Gastroesophageal sphincter (tissue), 4 donors: ENCODE data around the gene SLC38A1. TPM values are rescaled to one million over a fixed set of nuclear protein-coding genes. Genes with fewer than 3 reads are reported as not detected.
A peak's percentile ranks its signal among the peaks of the same experiment; 100 is the strongest.
"Not testable (repeated sequence)": the region's sequence is repeated elsewhere in the genome, so short reads cannot be mapped to it uniquely, and the experiment has no call there.

Experiments
- ATAC-seq: fragments of 150-250 bp; one replicate; pipeline ENCODE4 v1.9.1; 2016; ENCODE audit warnings: mild to moderate bottlenecking, moderate library complexity
- H3K27ac ChIP-seq, 4 donors: fragments of 200-600 bp; sonication (generic) in 3 of 4; 1 replicate in 3 of 4; 2 replicates in 1 of 4; pipeline ENCODE4 v1.5.1; 2016 to 2019
- H3K27me3 ChIP-seq: fragments of 200-600 bp; sonication (generic); one replicate; pipeline ENCODE4 v1.5.1; 2019
- H3K36me3 ChIP-seq, 2 donors: fragments of 200-600 bp; sonication (generic); one replicate each; pipeline ENCODE4 v1.5.1; 2019; ENCODE audit warnings: control low read depth in 1 of 2
- H3K4me1 ChIP-seq, 3 donors: fragments of 200-600 bp; sonication (generic); 1 replicate in 2 of 3; 2 replicates in 1 of 3; pipeline ENCODE4 v1.5.1; 2016 to 2019; ENCODE audit warnings: control low read depth in 2 of 3
- H3K4me3 ChIP-seq, 2 donors: fragments of 200-600 bp; sonication (generic); one replicate each; pipeline ENCODE4 v1.5.1; 2019; ENCODE audit warnings: mild to moderate bottlenecking in 1 of 2, moderate library complexity in 1 of 2
- H3K9me3 ChIP-seq, 3 donors: fragments of 200-600 bp; sonication (generic); one replicate each; pipeline ENCODE4 v1.5.1; 2017 to 2019; ENCODE audit warnings: control low read depth in 2 of 3
- CTCF ChIP-seq, 4 experiments: fragments of 200-600 bp in 2 of 4; fragments of 450-650 bp in 2 of 4; sonication (generic) in 1 of 4; IDR thresholded peaks; one replicate each; pipeline ENCODE4 v1.5.1; 2017 to 2019; ENCODE audit warnings: antibody characterized with exemption in 4 of 4, mild to moderate bottlenecking in 2 of 4, moderate library complexity in 2 of 4
- EP300 ChIP-seq: sonication (generic); formaldehyde crosslinking; IDR thresholded peaks from one replicate; pipeline ENCODE4 v1.6.1; 2017; ENCODE audit warnings: antibody characterized with exemption, mild to moderate bottlenecking
- POLR2A ChIP-seq, 2 donors: fragments of 450-650 bp; IDR thresholded peaks; one replicate each; pipeline ENCODE4 v1.6.1; 2017; ENCODE audit warnings: antibody characterized with exemption in 2 of 2, mild to moderate bottlenecking in 2 of 2, moderate library complexity in 1 of 2
- POLR2AphosphoS5 ChIP-seq: sonication (generic); formaldehyde crosslinking; IDR thresholded peaks from one replicate; pipeline ENCODE4 v1.6.1; 2017; ENCODE audit warnings: antibody characterized with exemption
- WGBS, 2 donors: methylation state at CpG; one replicate each; pipeline ENCODE4 v1.1.5; 2018; ENCODE audit warnings: low coverage in 1 of 2; 5-methylcytosine and 5-hydroxymethylcytosine counted together
- total RNA-seq, 4 donors: library from RNA; depleted of rRNA; stranded (reverse); fragments of >200 nt; gene quantifications; one replicate each; pipeline ENCODE4 v1.1.0, GENCODE V29; 2016

SLC38A1 gene
- total RNA-seq, 4 donors from 2014 or later: 175 to 273 (median 195) TPM

GRCh38 chr12:46300910-46301309 is 32.1 kb upstream of the SLC38A1 start:
- ATAC-seq: no peak
- TF ChIP-seq EP300 (no peak), POLR2A (IDR thresholded peaks at IDR 0.05) (no peak), POLR2AphosphoS5 (no peak), CTCF (IDR thresholded peaks at IDR 0.05) (no peak)
- no peaks in the 10 kb centered on the region for H3K27me3 ChIP-seq
- H3K27ac ChIP-seq: no peak overlapping the region
- no peak overlapping the region for H3K4me3 ChIP-seq
- 43 to 57% methylated on average over 2 to 3 of the region's 3 CpGs for WGBS, 2 donors
- no peaks in the 10 kb centered on the region for H3K9me3 ChIP-seq
- no peaks in the 10 kb centered on the region for H3K36me3 ChIP-seq
- H3K4me1 ChIP-seq: peaks cover 0 to 13% (median 8%) of the 10 kb centered on the region in 3 donors

DNA sequence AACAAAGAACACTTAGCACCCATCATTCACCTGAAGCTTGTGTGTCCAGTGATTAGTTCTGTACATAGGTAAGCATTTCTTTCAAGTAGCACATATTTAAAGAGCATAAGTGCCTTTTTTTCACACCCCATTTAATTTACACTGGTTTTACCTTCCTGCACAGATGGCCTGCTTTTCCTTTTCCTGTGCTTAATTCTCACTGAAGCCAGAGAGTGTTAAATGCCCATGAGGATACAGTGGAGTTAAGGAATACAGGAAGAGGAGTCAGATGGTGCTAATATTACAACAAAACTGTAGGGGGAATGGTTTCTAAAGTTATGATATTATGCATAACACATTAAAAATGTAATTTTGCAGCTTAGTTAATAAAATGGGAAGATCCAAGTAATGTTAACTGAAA is 31.0 kb upstream of the SLC38A1 start:
- Histone ChIP-seq H3K27ac (no peak overlapping the region), H3K27me3 (no peaks in the 10 kb centered on the region), H3K4me3 (no peak overlapping the region), H3K36me3 (no peaks in the 10 kb centered on the region), H3K9me3 (no peaks in the 10 kb centered on the region), H3K4me1 (peaks cover 0 to 13% (median 8%) of the 10 kb centered on the region in 3 donors)
- ATAC-seq: no peak
- no peak for TF ChIP-seq EP300
- TF ChIP-seq POLR2A (IDR thresholded peaks at IDR 0.05): no peak
- TF ChIP-seq CTCF (IDR thresholded peaks at IDR 0.05): no peak
- no peak for TF ChIP-seq POLR2AphosphoS5

- TF ChIP-seq POLR2AphosphoS5 (no peak), EP300 (no peak), CTCF (IDR thresholded peaks at IDR 0.05) (no peak), POLR2A (IDR thresholded peaks at IDR 0.05) (no peak)
- WGBS, 2 donors: 89 to 92% methylated on average over 2 of the region's 2 CpGs
- Histone ChIP-seq H3K4me1 (peaks cover 0 to 4% (median 1%) of the 10 kb centered on the region in 3 donors), H3K27ac (no peak overlapping the region), H3K27me3 (no peaks in the 10 kb centered on the region), H3K9me3 (no peaks in the 10 kb centered on the region), H3K4me3 (no peak overlapping the region), H3K36me3 (no peaks in the 10 kb centered on the region)
- no peak for ATAC-seq
These were observed 29.4 kb upstream of the SLC38A1 start for GRCh38 chr12:46298261-46298660.

DNA sequence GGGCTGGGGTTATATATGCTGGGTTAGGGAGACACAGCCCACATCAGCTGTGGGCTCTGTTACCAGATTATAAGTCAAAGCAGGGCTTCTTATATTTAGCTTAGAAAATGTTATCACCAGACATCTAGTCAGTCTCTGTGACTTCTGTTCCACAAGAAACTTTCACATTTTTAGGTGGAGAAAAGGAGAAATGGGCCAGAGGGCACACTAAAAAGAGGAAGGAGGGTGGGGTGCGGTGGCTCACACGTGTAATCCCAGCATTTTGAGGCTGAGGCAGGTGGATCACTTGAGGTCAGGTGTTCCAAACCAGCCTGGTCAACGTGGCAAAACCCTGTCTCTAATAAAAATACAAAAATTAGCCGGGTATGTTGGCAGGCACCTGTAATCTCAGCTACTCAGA is 28.0 kb upstream of the SLC38A1 start:
- Histone ChIP-seq H3K9me3 (no peaks in the 10 kb centered on the region), H3K4me3 (no peak overlapping the region), H3K27ac (no peak overlapping the region), H3K36me3 (no peaks in the 10 kb centered on the region), H3K4me1 (peaks cover 0 to 4% (median 0%) of the 10 kb centered on the region in 3 donors), H3K27me3 (no peaks in the 10 kb centered on the region)
- ATAC-seq: no peak
- 83% methylated on average over 2 of the region's 4 CpGs; no CpG with 5 or more reads in 1 of the 2 donors for WGBS, 2 donors
- TF ChIP-seq POLR2A (IDR thresholded peaks at IDR 0.05): no peak
- TF ChIP-seq POLR2AphosphoS5: no peak
- TF ChIP-seq EP300: no peak
- no peak for TF ChIP-seq CTCF (IDR thresholded peaks at IDR 0.05)

DNA sequence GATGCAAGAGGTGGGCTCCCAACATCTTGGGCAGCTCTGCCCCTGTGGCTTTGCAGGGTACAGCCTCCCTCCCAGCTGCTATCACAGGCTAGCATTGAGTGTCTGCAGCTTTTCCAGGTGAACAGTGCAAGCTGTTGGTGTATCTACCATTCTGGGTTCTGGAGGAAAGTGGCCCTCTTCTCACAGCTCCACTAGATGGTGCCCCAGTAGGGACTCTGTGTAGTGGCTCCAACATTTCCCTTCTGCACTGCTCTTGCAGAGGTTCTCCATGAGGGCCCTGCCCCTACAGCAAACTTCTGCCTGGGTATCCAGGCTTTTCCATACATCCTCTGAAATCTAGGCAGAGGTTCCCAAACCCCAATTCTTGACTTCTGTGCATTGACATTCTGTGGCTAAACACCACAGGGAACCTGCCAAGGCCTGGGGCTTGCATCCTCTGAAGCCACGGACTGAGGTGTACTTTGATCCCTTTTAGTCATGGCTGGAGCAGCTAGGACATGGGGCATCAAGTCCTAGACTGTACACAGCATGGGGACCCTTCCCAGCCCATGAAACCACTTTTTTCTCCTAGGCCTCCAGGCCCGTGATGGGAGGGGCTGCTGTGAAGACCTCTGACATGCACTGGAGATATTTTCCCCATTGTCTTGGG is 24.0 kb upstream of the SLC38A1 start:
- H3K9me3 ChIP-seq: no peaks in the 10 kb centered on the region
- no peak overlapping the region for H3K27ac ChIP-seq
- H3K36me3 ChIP-seq: no peaks in the 10 kb centered on the region
- H3K27me3 ChIP-seq: no peaks in the 10 kb centered on the region
- 85% methylated on average over 2 of the region's 2 CpGs; no CpG with 5 or more reads in 1 of the 2 donors for WGBS, 2 donors
- no peak for ATAC-seq
- TF ChIP-seq EP300 (no peak), POLR2A (IDR thresholded peaks at IDR 0.05) (no peak), CTCF (IDR thresholded peaks at IDR 0.05) (peak in 1 of 4 experiments; percentile 8), POLR2AphosphoS5 (no peak)
- H3K4me1 ChIP-seq: no peaks in the 10 kb centered on the region
- H3K4me3 ChIP-seq: no peak overlapping the region

DNA sequence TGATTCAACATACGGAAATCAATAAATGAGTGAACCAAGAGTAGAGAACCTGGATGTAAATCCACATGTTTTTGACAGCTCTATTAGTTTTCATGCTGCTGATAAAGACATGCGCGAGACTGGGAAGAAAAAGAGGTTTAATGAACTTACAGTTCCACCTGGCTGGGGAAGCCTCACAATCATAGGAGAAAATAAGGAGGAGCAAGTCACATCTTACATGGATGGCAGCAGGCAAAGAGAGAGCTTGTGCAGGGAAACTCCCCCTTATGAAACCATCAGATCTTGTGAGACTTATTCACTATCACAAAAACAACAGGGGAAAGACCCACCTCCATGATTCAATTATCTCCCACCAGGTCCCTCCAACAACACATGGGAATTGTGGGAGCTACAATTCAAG is 23.1 kb upstream of the SLC38A1 start:
- not testable (repeated sequence) for ATAC-seq
- 92 to 100% methylated on average over 3 of the region's 3 CpGs for WGBS, 2 donors

GRCh38 chr12:46285177-46285576 is 16.3 kb upstream of the SLC38A1 start:
- WGBS, 2 donors: 40 to 64% methylated on average over 2 of the region's 2 CpGs
- H3K27me3 ChIP-seq, H3K36me3 ChIP-seq, H3K27ac ChIP-seq, ATAC-seq, H3K4me1 ChIP-seq, H3K4me3 ChIP-seq: not testable (repeated sequence)
- peaks cover 0 to 47% (median 0%) of the 10 kb centered on the region in 3 donors for H3K9me3 ChIP-seq

More for the DNA sequence above, 23.1 kb upstream of the SLC38A1 start:
- not testable (repeated sequence) for H3K27me3 ChIP-seq, H3K36me3 ChIP-seq, H3K4me1 ChIP-seq, H3K4me3 ChIP-seq, H3K9me3 ChIP-seq, H3K27ac ChIP-seq
